Muscle layer of colon (tissue), 2 donors: ENCODE results near the gene CD109.
A peak's percentile ranks its signal among the peaks of the same experiment; 100 is the strongest.
"Not testable (repeated sequence)": the region's sequence is repeated elsewhere in the genome, so short reads cannot be mapped to it uniquely, and the experiment has no call there.

Source experiments
- H3K27ac ChIP-seq: one replicate; pipeline ENCODE4 v1.7.0; 2013; ENCODE audit warnings: low read depth, mild to moderate bottlenecking, low read length, moderate library complexity
- H3K27me3 ChIP-seq, 2 donors: one replicate each; pipeline ENCODE4 v1.7.0; 2013; ENCODE audit warnings: low read length in 2 of 2, mild to moderate bottlenecking in 2 of 2; ENCODE audit not compliant: insufficient read depth in 2 of 2, control insufficient read depth in 1 of 2
- H3K36me3 ChIP-seq: one replicate; pipeline ENCODE4 v1.7.0; 2013; ENCODE audit warnings: mild to moderate bottlenecking, low read length; ENCODE audit not compliant: insufficient read depth
- H3K4me1 ChIP-seq: one replicate; pipeline ENCODE4 v1.7.0; 2013; ENCODE audit warnings: mild to moderate bottlenecking, low read length; ENCODE audit not compliant: insufficient read depth
- H3K4me3 ChIP-seq, 2 donors: one replicate each; pipeline ENCODE4 v1.7.0; 2013; ENCODE audit warnings: low read length in 2 of 2, low read depth in 1 of 2, mild to moderate bottlenecking in 1 of 2, moderate library complexity in 1 of 2
- H3K9ac ChIP-seq: one replicate; pipeline ENCODE4 v1.7.0; 2013; ENCODE audit warnings: low read length
- H3K9me3 ChIP-seq: one replicate; pipeline ENCODE4 v1.7.0; 2013; ENCODE audit warnings: mild to moderate bottlenecking, low read length
- donor health status: abdominal sarcoma.
- donor health status: Adenocarcinoma of cecum.

Gene CD109

DNA sequence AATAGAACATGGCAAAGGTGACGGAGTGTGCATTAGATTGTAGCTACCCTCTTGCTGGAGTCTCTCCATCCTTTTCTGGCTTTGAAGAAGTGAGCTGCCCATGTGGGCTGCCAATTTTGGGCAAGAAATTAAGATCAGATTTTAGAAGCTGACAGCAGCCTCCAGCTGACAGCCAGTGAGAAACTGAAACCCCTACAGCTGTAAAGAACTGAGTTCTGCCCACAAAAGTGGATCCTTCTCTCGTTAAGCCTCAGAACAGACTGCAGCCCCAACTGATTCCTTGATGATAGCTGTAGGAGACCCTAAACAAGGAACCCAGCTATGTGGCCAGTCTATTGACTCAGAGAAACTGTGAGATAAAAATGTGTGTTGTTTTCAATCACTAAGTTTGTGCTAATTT is 134.1 kb downstream of the CD109 start:
- H3K27ac ChIP-seq = no peak overlapping the region
- no peaks in the 10 kb centered on the region for H3K36me3 ChIP-seq
- no peak overlapping the region for H3K9ac ChIP-seq
- H3K27me3 ChIP-seq = no peaks in the 10 kb centered on the region
- H3K4me3 ChIP-seq = no peak overlapping the region
- H3K9me3 ChIP-seq = no peaks in the 10 kb centered on the region
- no peaks in the 10 kb centered on the region for H3K4me1 ChIP-seq

DNA sequence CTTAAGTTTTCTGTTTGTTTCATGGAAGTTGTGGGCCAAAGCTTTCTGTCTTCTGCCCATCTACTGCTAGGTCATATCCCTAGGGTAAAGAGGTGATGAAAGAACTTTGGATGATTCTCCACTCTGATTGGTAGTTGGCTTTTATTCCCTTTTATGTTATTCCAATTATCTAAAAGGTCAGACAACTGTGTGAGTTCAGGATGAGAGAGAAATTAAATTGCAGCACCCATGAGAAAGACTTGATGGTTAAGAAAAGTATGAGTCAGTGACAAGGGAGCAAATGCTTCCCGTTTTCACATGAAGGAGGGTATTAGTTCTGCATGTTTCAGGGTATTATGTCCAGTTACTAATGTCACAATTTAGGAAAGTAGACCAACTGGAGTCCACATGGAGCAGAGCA is 136.3 kb downstream of the CD109 start:
- H3K9me3 ChIP-seq = no peaks in the 10 kb centered on the region
- no peaks in the 10 kb centered on the region for H3K36me3 ChIP-seq
- H3K4me3 ChIP-seq = no peak overlapping the region
- no peak overlapping the region for H3K27ac ChIP-seq
- no peak overlapping the region for H3K9ac ChIP-seq
- no peaks in the 10 kb centered on the region for H3K27me3 ChIP-seq
- H3K4me1 ChIP-seq = no peaks in the 10 kb centered on the region

DNA sequence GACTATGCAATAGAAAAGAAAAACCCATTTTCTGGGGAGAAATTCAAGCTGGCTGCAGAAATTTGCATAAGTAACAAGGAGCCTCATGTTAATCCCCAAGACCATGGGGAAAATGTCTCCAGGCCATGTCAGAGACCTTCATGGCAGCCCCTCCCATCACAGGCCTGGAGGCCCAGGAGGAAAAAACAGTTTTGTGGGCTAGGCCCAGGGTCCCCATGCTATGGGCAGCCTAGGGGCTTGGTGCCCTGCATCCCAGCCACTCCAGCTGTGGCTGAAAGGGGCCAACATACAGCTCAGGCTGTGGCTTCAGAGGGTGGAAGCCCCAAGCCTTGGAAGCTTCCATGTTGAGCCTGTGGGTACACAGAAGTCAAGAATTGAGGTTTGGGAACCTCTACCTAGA is 148.7 kb downstream of the CD109 start:
- H3K36me3 ChIP-seq, H3K9ac ChIP-seq, H3K9me3 ChIP-seq, H3K27me3 ChIP-seq, H3K4me3 ChIP-seq, H3K4me1 ChIP-seq, H3K27ac ChIP-seq: not testable (repeated sequence)

DNA sequence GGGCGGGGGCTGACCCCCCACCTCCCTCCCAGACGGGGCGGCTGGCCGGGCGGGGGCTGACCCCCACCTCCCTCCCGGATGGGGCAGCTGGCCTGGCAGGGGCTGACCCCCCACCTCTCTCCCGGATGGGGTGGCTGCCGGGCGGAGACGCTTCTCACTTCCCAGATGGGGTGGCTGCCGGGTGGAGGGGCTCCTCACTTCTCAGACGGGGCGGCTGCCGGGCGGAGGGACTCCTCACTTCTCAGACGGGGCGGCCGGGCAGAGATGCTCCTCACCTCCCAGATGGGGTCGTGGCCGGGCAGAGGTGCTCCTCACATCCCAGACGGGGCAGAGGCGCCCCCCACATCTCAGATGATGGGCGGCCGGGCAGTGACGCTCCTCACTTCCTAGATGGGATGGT is 155.0 kb downstream of the CD109 start:
- H3K9me3 ChIP-seq, H3K4me1 ChIP-seq, H3K9ac ChIP-seq, H3K27ac ChIP-seq, H3K36me3 ChIP-seq, H3K27me3 ChIP-seq, H3K4me3 ChIP-seq: not testable (repeated sequence)

DNA sequence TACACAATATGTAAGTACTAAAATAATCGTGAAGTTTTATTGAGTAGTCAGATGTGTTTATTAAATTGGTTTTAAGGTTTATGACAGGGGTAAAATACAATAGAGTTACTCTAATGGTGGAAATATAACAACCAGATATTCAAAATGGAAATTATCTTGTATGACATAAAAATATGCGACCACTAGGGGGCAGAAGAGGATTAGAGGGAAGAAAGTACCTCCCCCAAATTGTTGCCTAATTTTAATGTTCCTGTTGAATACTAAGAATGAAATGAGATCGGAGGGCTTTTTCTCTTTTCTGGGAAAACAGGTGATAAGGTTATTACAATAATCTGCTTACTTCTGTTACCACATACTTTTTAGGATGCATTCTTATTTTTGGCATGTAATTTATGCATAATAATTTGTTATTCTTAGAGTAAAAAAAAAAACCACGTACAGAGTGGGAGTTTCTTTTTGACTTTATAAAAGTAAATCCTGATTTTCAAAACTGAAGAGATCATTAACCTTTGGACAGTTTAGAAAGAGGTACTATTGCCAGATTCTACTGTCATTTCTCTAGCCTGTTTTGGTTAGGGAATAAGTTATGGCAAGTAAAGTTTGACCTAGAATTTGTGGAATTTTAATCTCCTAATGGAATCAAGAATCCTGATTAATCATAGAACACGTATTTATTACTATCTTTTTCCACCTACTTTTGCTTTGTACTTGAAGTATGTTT is 159.2 kb downstream of the CD109 start:
- Histone ChIP-seq H3K4me1 (peaks cover 5% of the 10 kb centered on the region), H3K4me3 (peak overlapping the region in 1 of 2 donors; percentile 46), H3K27me3 (no peaks in the 10 kb centered on the region), H3K27ac (no peak overlapping the region), H3K9me3 (peaks cover 3% of the 10 kb centered on the region), H3K36me3 (no peaks in the 10 kb centered on the region), H3K9ac (no peak overlapping the region)

DNA sequence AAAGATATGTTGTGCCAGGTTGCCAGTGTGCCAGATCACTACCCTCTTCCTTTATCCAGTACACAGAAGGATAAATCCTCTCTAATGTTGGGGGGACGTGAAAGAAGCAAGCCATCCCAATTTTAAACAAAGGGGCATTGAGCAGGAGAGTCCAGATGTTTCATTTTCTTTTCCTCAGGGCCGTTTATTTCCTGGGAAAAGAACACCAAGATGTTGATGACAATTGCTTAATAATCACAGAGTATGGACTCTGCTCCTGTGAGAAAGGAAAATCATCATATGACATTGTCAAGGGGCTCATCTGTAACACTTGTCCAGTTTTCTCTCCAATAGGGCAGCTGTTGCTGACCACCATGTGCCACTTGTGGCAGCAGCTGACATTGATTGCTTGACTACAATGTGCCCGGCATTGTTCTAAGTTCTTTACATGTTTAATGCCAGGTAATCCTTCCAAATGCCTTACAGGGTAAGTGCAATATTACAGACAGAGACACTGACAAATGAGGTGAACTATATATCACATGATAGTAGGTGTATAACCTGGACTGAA is 161.4 kb downstream of the CD109 start:
- Histone ChIP-seq H3K4me3 (no peak overlapping the region), H3K36me3 (no peaks in the 10 kb centered on the region), H3K4me1 (peaks cover 5% of the 10 kb centered on the region), H3K27ac (no peak overlapping the region), H3K9ac (no peak overlapping the region), H3K27me3 (no peaks in the 10 kb centered on the region), H3K9me3 (peaks cover under 1% of the 10 kb centered on the region)

DNA sequence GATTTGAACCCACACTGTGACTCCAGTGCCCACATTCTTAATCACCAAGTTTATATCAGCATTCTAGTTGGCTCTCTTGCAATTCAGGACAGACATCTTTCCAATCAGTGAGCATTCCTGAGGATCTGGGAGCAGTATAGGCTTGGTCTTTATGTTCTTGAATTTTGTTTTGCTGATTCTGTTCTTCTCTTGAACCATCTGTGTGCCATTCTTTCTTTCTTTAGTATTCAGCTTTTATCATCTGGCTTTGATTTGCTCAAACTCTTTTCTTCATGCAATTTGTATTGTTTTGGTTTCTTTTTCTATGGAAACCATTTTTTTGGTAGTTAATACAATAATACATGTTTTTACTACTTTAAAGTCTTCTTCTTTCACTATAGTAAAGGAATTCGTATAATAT is 162.4 kb downstream of the CD109 start:
- no peak overlapping the region for H3K4me3 ChIP-seq
- H3K4me1 ChIP-seq = peaks cover 5% of the 10 kb centered on the region
- H3K27me3 ChIP-seq = no peaks in the 10 kb centered on the region
- H3K9ac ChIP-seq = no peak overlapping the region
- H3K9me3 ChIP-seq = no peaks in the 10 kb centered on the region
- no peaks in the 10 kb centered on the region for H3K36me3 ChIP-seq
- no peak overlapping the region for H3K27ac ChIP-seq

DNA sequence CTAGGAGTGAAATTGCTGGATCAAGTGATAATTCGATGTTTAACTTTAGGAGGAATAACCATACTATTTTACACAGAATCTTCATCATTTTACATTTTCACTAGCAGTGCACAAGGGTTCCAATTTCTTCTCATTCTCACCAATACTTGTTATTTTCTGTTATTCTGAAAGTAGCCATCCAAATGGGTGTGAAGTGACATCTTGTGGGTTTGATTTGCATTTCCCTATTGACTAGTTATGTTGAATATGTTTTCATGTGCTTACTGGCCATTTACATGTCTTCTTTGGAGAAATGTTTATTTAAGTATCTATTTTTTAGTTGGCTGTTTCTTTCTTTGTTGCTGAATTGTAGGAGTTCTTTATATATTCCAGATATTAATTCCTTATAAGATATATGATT is 164.3 kb downstream of the CD109 start:
- no peak overlapping the region for H3K27ac ChIP-seq
- H3K9me3 ChIP-seq = no peaks in the 10 kb centered on the region
- H3K9ac ChIP-seq = no peak overlapping the region
- H3K4me3 ChIP-seq = no peak overlapping the region
- no peaks in the 10 kb centered on the region for H3K27me3 ChIP-seq
- H3K36me3 ChIP-seq = no peaks in the 10 kb centered on the region
- H3K4me1 ChIP-seq = peaks cover 5% of the 10 kb centered on the region

DNA sequence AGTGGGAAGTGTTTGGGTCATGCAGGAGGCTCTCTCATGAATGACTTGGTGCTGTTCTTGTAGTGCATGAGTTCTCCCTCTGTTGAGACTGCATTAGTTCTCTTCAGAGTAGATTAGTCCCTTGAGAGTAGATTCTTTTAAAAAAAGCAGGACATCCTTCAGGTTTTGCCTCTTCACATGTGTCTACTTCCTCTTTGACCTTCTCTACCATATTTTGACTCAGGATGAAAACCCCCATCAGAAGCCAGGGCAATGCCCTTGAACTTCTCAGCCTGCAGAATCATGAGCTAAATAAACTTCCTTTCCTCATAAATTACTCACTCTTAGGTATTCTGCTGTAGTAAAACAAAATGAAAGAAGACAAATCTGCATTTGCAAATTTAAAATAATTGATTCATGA is 170.3 kb downstream of the CD109 start:
- Histone ChIP-seq H3K4me3 (no peak overlapping the region), H3K9ac (no peak overlapping the region), H3K36me3 (no peaks in the 10 kb centered on the region), H3K27me3 (no peaks in the 10 kb centered on the region), H3K4me1 (no peaks in the 10 kb centered on the region), H3K9me3 (no peaks in the 10 kb centered on the region), H3K27ac (no peak overlapping the region)

DNA sequence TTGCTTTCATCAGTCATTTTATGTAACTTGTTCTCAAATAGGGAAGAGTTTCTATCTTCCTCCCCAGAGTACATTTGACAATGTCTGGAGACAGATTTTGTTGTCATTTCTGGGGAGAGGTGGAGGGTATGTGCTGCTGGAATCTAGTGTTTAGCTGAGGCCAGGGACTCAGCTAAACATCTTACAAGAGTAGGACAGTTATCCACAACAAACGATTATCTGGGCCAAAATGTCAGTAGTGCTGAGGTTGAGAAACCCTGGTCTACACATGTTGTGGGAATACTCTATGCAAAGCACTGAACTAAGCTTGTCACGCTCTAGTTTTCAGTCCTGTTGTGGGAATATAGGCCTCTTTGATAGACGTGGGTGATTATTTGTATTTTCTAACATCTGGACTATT is 171.4 kb downstream of the CD109 start:
- H3K9me3 ChIP-seq = no peaks in the 10 kb centered on the region
- H3K27ac ChIP-seq = no peak overlapping the region
- H3K36me3 ChIP-seq = no peaks in the 10 kb centered on the region
- H3K4me1 ChIP-seq = no peaks in the 10 kb centered on the region
- no peaks in the 10 kb centered on the region for H3K27me3 ChIP-seq
- H3K9ac ChIP-seq = no peak overlapping the region
- no peak overlapping the region for H3K4me3 ChIP-seq

DNA sequence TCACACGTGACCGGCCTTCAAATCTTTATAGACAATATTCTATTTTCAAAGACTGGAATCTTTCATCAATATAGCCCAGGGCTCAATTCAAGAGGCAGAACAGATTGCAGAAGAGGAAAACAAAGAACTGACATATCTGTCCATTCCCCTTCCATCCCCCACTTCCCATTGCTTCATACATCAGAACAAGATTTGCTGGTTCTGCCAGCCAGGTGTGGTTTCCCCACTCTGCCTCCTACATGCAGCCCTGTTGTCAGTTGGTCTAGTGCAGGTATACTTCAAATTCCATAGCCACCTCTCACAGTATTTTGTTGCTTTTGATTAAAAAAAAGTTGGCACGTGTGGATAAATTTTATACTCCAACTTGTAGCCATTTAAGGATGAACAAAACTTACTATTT is 174.9 kb downstream of the CD109 start:
- Histone ChIP-seq H3K4me3 (no peak overlapping the region), H3K9me3 (no peaks in the 10 kb centered on the region), H3K27me3 (no peaks in the 10 kb centered on the region), H3K36me3 (no peaks in the 10 kb centered on the region), H3K9ac (no peak overlapping the region), H3K27ac (no peak overlapping the region), H3K4me1 (no peaks in the 10 kb centered on the region)

DNA sequence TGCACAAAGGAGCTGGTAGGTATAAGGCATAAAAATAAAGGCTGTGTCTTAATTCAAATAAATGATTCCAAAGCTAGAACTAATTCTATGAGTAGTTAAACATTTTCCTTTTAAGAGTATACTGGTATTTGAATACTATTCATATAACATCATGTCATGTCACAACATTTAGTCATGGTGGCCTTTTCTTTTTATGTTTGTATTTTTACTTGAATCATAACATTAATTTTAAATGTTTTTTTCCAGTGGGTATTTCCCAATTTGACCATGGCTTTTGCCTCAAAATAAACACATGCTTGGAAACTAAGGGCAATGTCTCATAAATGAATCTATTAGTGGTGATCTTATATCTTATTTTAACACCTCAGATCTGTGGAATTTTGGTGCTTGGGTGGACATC is 177.1 kb downstream of the CD109 start:
- no peaks in the 10 kb centered on the region for H3K4me1 ChIP-seq
- no peak overlapping the region for H3K4me3 ChIP-seq

More for the DNA sequence above, 177.1 kb downstream of the CD109 start:
- H3K9ac ChIP-seq = no peak overlapping the region
- no peaks in the 10 kb centered on the region for H3K36me3 ChIP-seq
- no peak overlapping the region for H3K27ac ChIP-seq
- no peaks in the 10 kb centered on the region for H3K9me3 ChIP-seq
- no peaks in the 10 kb centered on the region for H3K27me3 ChIP-seq
